ENCODE results near the gene CADM1.

CADM1 gene

DNA sequence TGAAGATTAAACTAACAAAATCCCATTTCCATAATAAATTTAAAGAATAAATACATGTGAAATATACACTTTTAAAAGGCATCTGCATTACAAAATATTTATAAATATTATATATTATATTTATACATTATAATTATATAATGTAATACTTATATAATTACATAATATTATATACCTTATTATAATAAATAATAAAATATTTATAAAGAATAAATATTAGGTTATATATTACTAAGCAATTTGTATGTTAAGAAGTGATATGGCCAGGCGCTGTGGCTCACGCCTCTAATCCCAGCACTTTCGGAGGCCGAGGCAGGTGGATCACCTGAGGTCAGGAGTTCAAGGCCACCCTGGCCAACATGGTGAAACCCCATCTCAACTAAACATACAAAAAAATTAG, 97.8 kb downstream of the CADM1 start:
- H3K27me3 ChIP-seq (ENCODE audit: control insufficient read depth, insufficient read depth, low read length): no peaks in the 10 kb centered on the region
- H3K36me3 ChIP-seq (ENCODE audit: control insufficient read depth, insufficient read depth, low read length): no peaks in the 10 kb centered on the region
- H3K9me3 ChIP-seq (ENCODE audit: control insufficient read depth, insufficient read depth, low read length): no peaks in the 10 kb centered on the region
- no peak overlapping the region for H3K4me3 ChIP-seq (ENCODE audit: low read depth, low read length)
- no peak overlapping the region for H3K27ac ChIP-seq (ENCODE audit: low read depth, low read length)
- H3K9ac ChIP-seq (ENCODE audit: low read depth, low read length): no peak overlapping the region
- H3K4me1 ChIP-seq (ENCODE audit: control insufficient read depth, insufficient read depth, low read length): peaks cover 36% of the 10 kb centered on the region

DNA sequence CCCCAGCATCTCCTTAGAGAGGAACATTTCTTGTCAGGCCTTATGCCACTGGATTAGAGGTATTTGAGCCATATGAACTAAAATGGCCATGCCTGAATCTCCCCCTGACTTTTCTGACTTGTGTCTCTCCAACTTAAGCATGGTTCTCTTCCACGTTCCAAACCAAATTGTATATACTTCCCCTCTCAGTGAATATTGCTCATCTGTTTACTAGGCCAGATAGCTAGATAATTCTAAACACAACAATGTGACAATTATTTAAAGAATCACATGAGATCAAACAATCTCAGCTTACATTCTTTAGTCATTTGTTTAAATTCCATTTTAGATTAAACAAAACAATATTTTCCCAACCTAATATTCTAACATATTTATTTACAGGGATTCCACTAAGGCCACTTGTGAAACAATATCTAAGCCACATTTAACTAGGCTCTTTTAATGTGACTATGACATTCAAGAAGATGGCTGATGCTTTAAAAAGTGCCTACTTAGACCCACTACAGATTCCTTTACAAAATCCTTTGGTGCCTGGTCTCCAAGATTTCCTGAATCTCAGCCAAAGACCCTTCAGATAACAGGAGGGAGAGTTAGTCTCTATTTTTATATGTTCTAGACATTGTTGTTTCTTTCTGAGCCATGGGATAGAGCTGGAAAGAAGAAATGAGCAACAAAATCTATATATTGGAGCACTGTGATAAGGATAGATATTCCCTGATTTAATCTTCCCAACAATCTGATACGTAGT, 105.7 kb downstream of the CADM1 start:
- H3K9ac ChIP-seq (ENCODE audit: low read depth, low read length): no peak overlapping the region
- peaks cover 43% of the 10 kb centered on the region for H3K27me3 ChIP-seq (ENCODE audit: control insufficient read depth, insufficient read depth, low read length)
- H3K4me1 ChIP-seq (ENCODE audit: control insufficient read depth, insufficient read depth, low read length): no peaks in the 10 kb centered on the region
- no peaks in the 10 kb centered on the region for H3K9me3 ChIP-seq (ENCODE audit: control insufficient read depth, insufficient read depth, low read length)
- no peak overlapping the region for H3K27ac ChIP-seq (ENCODE audit: low read depth, low read length)
- no peaks in the 10 kb centered on the region for H3K36me3 ChIP-seq (ENCODE audit: control insufficient read depth, insufficient read depth, low read length)
- no peak overlapping the region for H3K4me3 ChIP-seq (ENCODE audit: low read depth, low read length)

DNA sequence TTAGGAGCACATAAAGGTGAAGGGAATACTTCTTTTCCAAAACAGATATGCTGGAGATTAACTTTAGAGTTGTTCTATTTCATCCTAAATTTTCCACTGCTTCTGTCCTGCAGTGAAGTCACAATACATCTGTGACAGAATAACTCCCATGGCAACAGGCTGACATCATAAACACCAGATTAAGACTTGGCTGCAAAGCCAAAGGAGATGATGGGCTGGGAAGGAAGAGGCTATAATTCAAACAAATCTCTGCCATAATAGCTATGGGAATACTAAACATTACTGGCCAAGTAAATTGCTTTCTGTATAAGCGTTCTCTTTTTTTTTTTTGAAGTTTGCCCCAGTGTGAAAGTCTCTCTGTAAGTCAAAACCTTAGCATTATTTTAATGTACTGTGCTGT, 107.7 kb downstream of the CADM1 start:
- no peaks in the 10 kb centered on the region for H3K9me3 ChIP-seq (ENCODE audit: control insufficient read depth, insufficient read depth, low read length)
- no peaks in the 10 kb centered on the region for H3K36me3 ChIP-seq (ENCODE audit: control insufficient read depth, insufficient read depth, low read length)
- H3K9ac ChIP-seq (ENCODE audit: low read depth, low read length): no peak overlapping the region
- no peak overlapping the region for H3K27ac ChIP-seq (ENCODE audit: low read depth, low read length)
- H3K27me3 ChIP-seq (ENCODE audit: control insufficient read depth, insufficient read depth, low read length): peaks cover 62% of the 10 kb centered on the region
- H3K4me1 ChIP-seq (ENCODE audit: control insufficient read depth, insufficient read depth, low read length): peaks cover 3% of the 10 kb centered on the region; the same call in 1 of the 2 replicates
- no peak overlapping the region for H3K4me3 ChIP-seq (ENCODE audit: low read depth, low read length)

DNA sequence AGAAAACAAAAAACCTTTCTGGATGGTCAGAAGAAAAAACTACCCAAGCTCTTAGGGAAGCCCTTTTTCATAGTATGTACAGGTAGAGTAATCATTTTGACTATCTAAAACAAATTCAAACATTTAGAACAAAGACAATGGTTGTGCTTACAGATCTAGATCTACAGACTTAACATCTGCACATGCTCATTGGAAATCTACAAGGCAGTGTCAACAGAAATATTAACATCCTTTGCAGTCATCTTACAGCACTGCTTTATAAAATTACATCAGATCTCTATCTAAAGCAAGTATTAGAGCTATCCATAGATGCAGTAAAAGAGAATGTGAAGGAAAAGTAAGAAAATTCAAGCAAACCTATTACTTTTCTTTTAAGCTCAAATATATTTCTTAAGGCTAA, 110.3 kb downstream of the CADM1 start:
- H3K27ac ChIP-seq (ENCODE audit: low read depth, low read length): no peak overlapping the region
- no peak overlapping the region for H3K9ac ChIP-seq (ENCODE audit: low read depth, low read length)
- H3K36me3 ChIP-seq (ENCODE audit: control insufficient read depth, insufficient read depth, low read length): no peaks in the 10 kb centered on the region
- H3K27me3 ChIP-seq (ENCODE audit: control insufficient read depth, insufficient read depth, low read length): peaks cover 84% of the 10 kb centered on the region
- H3K4me3 ChIP-seq (ENCODE audit: low read depth, low read length): no peak overlapping the region
- H3K4me1 ChIP-seq (ENCODE audit: control insufficient read depth, insufficient read depth, low read length): peaks cover 20% of the 10 kb centered on the region
- no peaks in the 10 kb centered on the region for H3K9me3 ChIP-seq (ENCODE audit: control insufficient read depth, insufficient read depth, low read length)

DNA sequence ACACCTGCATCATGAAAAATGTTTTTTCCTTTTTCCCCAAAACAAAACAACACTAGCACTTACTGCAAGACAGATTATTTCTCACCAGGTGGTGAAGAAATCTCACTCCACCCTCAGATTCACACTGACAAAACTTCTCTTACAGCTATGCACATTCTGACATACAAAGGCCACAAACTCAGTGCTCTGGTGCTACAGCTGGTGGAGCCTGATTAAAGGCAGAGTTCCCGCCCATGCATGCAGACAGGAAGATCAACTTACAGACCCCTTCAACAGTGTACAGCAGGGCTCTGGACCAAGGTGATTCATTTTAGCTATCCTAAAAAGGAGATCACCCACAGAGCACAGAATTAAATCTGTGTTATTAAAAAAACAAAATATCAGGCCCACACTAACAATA, 112.6 kb downstream of the CADM1 start:
- peaks cover 20% of the 10 kb centered on the region for H3K4me1 ChIP-seq (ENCODE audit: control insufficient read depth, insufficient read depth, low read length)

DNA sequence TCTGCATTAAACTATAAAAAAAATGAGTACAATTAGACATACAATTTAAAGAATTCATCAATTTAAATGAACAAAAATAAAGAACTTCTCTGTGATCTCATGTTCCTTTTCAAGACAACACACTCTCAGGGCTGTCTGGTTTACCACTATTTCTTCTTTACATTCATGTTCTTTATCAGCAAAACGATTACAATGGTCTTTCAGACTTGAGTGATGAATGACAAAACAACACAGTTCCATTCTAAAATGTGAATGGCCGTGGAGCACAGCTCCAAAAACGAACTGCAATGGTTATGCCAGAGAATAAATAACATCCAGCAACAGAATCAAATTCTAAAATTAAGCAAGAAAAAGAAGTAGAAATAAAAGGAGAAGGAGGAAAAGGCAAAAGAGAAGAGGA, 113.1 kb downstream of the CADM1 start:
- Histone ChIP-seq H3K4me3 (ENCODE audit: low read depth, low read length) (no peak overlapping the region), H3K27me3 (ENCODE audit: control insufficient read depth, insufficient read depth, low read length) (peaks cover 100% of the 10 kb centered on the region), H3K36me3 (ENCODE audit: control insufficient read depth, insufficient read depth, low read length) (no peaks in the 10 kb centered on the region), H3K9me3 (ENCODE audit: control insufficient read depth, insufficient read depth, low read length) (no peaks in the 10 kb centered on the region), H3K27ac (ENCODE audit: low read depth, low read length) (no peak overlapping the region), H3K9ac (ENCODE audit: low read depth, low read length) (no peak overlapping the region), H3K4me1 (ENCODE audit: control insufficient read depth, insufficient read depth, low read length) (peaks cover 20% of the 10 kb centered on the region)

More for the DNA sequence above, 112.6 kb downstream of the CADM1 start:
- Histone ChIP-seq H3K4me3 (ENCODE audit: low read depth, low read length) (no peak overlapping the region), H3K9ac (ENCODE audit: low read depth, low read length) (no peak overlapping the region), H3K27me3 (ENCODE audit: control insufficient read depth, insufficient read depth, low read length) (peaks cover 100% of the 10 kb centered on the region), H3K36me3 (ENCODE audit: control insufficient read depth, insufficient read depth, low read length) (no peaks in the 10 kb centered on the region), H3K9me3 (ENCODE audit: control insufficient read depth, insufficient read depth, low read length) (no peaks in the 10 kb centered on the region), H3K27ac (ENCODE audit: low read depth, low read length) (no peak overlapping the region)

DNA sequence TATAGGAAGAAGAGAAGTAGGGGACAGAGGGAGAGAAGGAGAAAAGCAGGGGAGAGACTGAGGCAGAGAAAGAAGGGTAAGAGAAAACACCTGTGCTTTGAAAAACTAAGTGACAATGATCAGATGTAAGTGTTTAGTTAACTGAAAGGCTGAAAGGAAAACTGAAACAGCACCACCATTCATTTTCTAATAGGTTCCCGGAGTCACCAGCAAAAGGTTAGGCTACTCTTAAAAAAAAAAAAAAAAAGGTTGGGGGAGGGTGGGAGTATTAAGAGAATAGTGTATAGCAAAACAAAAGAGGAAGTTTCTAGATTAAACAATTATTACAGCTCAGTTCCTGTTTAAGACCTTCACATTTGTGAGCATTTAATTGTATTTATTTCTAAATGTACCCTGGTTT, 113.8 kb downstream of the CADM1 start:
- Histone ChIP-seq H3K9ac (ENCODE audit: low read depth, low read length) (no peak overlapping the region), H3K36me3 (ENCODE audit: control insufficient read depth, insufficient read depth, low read length) (no peaks in the 10 kb centered on the region), H3K4me1 (ENCODE audit: control insufficient read depth, insufficient read depth, low read length) (peaks cover 20% of the 10 kb centered on the region), H3K9me3 (ENCODE audit: control insufficient read depth, insufficient read depth, low read length) (no peaks in the 10 kb centered on the region), H3K27me3 (ENCODE audit: control insufficient read depth, insufficient read depth, low read length) (peaks cover 100% of the 10 kb centered on the region), H3K4me3 (ENCODE audit: low read depth, low read length) (no peak overlapping the region), H3K27ac (ENCODE audit: low read depth, low read length) (no peak overlapping the region)

DNA sequence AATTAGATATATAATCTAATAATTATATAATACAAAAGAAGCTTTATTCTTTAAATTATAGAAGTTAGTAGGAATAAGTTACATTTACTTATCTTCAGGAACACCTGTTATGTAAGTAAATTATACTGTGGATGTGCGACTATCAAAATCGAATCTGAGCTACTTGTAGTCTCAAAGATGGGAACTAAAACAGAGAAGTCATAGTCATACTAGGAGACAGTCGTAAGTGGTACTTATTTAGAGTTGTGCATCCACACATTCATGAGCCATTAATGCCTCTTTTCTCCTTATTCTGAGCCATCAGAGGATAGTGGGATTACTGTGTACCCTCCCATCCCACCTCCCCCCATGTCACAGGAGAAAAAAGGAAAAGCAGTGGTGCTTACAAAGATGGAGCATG, 114.4 kb downstream of the CADM1 start:
- no peaks in the 10 kb centered on the region for H3K36me3 ChIP-seq (ENCODE audit: control insufficient read depth, insufficient read depth, low read length)
- no peak overlapping the region for H3K9ac ChIP-seq (ENCODE audit: low read depth, low read length)
- no peak overlapping the region for H3K4me3 ChIP-seq (ENCODE audit: low read depth, low read length)
- no peak overlapping the region for H3K27ac ChIP-seq (ENCODE audit: low read depth, low read length)
- peaks cover 100% of the 10 kb centered on the region for H3K27me3 ChIP-seq (ENCODE audit: control insufficient read depth, insufficient read depth, low read length)
- peaks cover 20% of the 10 kb centered on the region for H3K4me1 ChIP-seq (ENCODE audit: control insufficient read depth, insufficient read depth, low read length)
- no peaks in the 10 kb centered on the region for H3K9me3 ChIP-seq (ENCODE audit: control insufficient read depth, insufficient read depth, low read length)

DNA sequence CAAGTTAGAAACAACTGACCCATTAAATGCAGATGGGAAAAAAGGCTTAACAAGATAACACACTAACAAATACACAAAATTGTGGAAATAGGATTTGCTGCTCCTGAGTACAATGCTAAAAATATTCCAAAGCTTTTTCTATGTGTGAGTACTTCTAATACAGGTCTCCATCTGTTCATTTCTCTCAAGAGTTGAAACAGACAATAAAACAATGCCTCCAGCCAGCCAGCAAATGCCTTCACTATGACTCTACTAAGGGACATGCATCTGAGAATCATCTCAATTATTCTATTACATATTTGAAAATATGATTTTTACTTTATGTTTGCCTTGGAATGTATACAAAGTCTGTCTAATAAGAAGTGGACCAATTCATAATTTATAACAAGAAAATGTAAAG, 119.0 kb downstream of the CADM1 start:
- peaks cover 17% of the 10 kb centered on the region for H3K4me1 ChIP-seq (ENCODE audit: control insufficient read depth, insufficient read depth, low read length)
- H3K27ac ChIP-seq (ENCODE audit: low read depth, low read length): no peak overlapping the region
- no peaks in the 10 kb centered on the region for H3K36me3 ChIP-seq (ENCODE audit: control insufficient read depth, insufficient read depth, low read length)
- no peak overlapping the region for H3K9ac ChIP-seq (ENCODE audit: low read depth, low read length)
- H3K4me3 ChIP-seq (ENCODE audit: low read depth, low read length): no peak overlapping the region
- H3K27me3 ChIP-seq (ENCODE audit: control insufficient read depth, insufficient read depth, low read length): peaks cover 73% of the 10 kb centered on the region
- H3K9me3 ChIP-seq (ENCODE audit: control insufficient read depth, insufficient read depth, low read length): no peaks in the 10 kb centered on the region

DNA sequence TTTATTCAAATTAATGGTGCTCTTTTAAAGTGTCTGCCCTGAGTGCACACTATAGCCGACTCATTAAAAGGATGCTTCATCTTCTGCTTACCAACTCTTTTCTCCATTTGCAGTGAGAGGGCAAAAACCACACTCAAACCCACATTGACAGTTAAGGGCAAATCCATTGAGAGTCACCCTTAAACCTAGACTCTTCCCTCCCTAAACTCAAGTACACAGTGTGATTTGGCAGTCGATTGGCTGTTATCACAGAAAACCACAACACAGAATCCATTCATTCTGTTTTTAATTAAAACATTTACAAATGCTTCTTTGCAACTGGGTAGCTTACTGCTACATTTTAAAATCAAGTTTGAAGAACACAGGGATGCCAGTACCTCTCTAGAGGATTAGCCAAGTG, 120.0 kb downstream of the CADM1 start:
- Histone ChIP-seq H3K27ac (ENCODE audit: low read depth, low read length) (no peak overlapping the region), H3K4me1 (ENCODE audit: control insufficient read depth, insufficient read depth, low read length) (peaks cover 12% of the 10 kb centered on the region), H3K4me3 (ENCODE audit: low read depth, low read length) (no peak overlapping the region), H3K9ac (ENCODE audit: low read depth, low read length) (no peak overlapping the region), H3K9me3 (ENCODE audit: control insufficient read depth, insufficient read depth, low read length) (no peaks in the 10 kb centered on the region), H3K36me3 (ENCODE audit: control insufficient read depth, insufficient read depth, low read length) (no peaks in the 10 kb centered on the region), H3K27me3 (ENCODE audit: control insufficient read depth, insufficient read depth, low read length) (peaks cover 63% of the 10 kb centered on the region)

DNA sequence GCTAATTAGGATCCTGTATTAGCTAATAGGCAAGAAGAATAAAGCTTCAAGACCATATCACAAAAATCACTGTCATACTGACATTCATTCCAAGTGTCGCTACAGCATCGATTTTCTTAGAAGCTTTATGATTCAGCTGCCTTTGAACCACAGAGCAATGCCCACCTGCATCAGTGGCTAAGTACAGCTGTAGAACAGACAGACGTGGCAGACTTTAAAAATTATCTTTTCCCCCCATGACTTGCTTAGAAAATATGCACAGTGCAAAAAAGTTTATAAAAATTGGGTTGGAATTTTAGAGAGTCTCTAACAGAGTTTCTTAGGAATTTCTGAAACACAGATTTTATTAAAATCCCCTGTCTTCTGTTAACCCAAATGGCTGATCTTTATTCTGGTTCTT, 120.8 kb downstream of the CADM1 start:
- Histone ChIP-seq H3K4me1 (ENCODE audit: control insufficient read depth, insufficient read depth, low read length) (peaks cover 12% of the 10 kb centered on the region), H3K27me3 (ENCODE audit: control insufficient read depth, insufficient read depth, low read length) (peaks cover 55% of the 10 kb centered on the region), H3K9ac (ENCODE audit: low read depth, low read length) (no peak overlapping the region), H3K4me3 (ENCODE audit: low read depth, low read length) (no peak overlapping the region), H3K27ac (ENCODE audit: low read depth, low read length) (no peak overlapping the region), H3K36me3 (ENCODE audit: control insufficient read depth, insufficient read depth, low read length) (no peaks in the 10 kb centered on the region), H3K9me3 (ENCODE audit: control insufficient read depth, insufficient read depth, low read length) (no peaks in the 10 kb centered on the region)
